ENCODE data around the gene ABTB2.

Gene ABTB2

GRCh38 chr11:34161361-34161760, 196.4 kb downstream of the ABTB2 start:
- DNase-seq: no peak

GRCh38 chr11:34160791-34161190, 197.0 kb downstream of the ABTB2 start:
- DNase-seq: no peak

- DNase-seq: no peak
Measured at GRCh38 chr11:34160049-34160721, 197.6 kb downstream of the ABTB2 start.

- DNase-seq: no peak
Measured at GRCh38 chr11:34158661-34159060, 199.1 kb downstream of the ABTB2 start.

- no peak for DNase-seq
Measured at GRCh38 chr11:34157163-34157562, 200.6 kb downstream of the ABTB2 start.

- DNase-seq: no peak
Measured at GRCh38 chr11:34155757-34156062, 202.1 kb downstream of the ABTB2 start.

- no peak for DNase-seq
Measured at GRCh38 chr11:34155057-34155756, 202.6 kb downstream of the ABTB2 start.

GRCh38 chr11:34154059-34154875, 203.5 kb downstream of the ABTB2 start:
- no peak for DNase-seq

- no peak for DNase-seq
Measured at GRCh38 chr11:34151916-34152845, 205.6 kb downstream of the ABTB2 start.

- DNase-seq: no peak
Measured at GRCh38 chr11:34151166-34151565, 206.6 kb downstream of the ABTB2 start.

GRCh38 chr11:34150494-34151151, 207.2 kb downstream of the ABTB2 start:
- no peak for DNase-seq

GRCh38 chr11:34149786-34150185, 208.0 kb downstream of the ABTB2 start:
- no peak for DNase-seq

- DNase-seq: no peak
Measured at GRCh38 chr11:34149274-34149673, 208.5 kb downstream of the ABTB2 start.

GRCh38 chr11:34148504-34149165, 209.2 kb downstream of the ABTB2 start:
- DNase-seq: no peak

- no peak for DNase-seq
Measured at GRCh38 chr11:34147581-34147980, 210.2 kb downstream of the ABTB2 start.

- no peak for DNase-seq
Measured at GRCh38 chr11:34146866-34147265, 210.9 kb downstream of the ABTB2 start.

- no peak for DNase-seq
Measured at GRCh38 chr11:34146411-34146810, 211.4 kb downstream of the ABTB2 start.

GRCh38 chr11:34145847-34146381, 211.9 kb downstream of the ABTB2 start:
- DNase-seq: no peak

- DNase-seq: no peak
Measured at GRCh38 chr11:34145073-34145472, 212.7 kb downstream of the ABTB2 start.

- no peak for DNase-seq
Measured at GRCh38 chr11:34143048-34143447, 214.8 kb downstream of the ABTB2 start.

- no peak for DNase-seq
Measured at GRCh38 chr11:34140149-34140548, 217.7 kb downstream of the ABTB2 start.
